Rectal smooth muscle tissue (tissue), 1 donor: Measurements from ENCODE around the gene TCHH.
"Not testable (repeated sequence)": the region's sequence is repeated elsewhere in the genome, so short reads cannot be mapped to it uniquely, and the experiment has no call there.

Experiments
- H3K27ac ChIP-seq: one replicate; pipeline ENCODE4 v1.7.0; 2013; ENCODE audit warnings: low read depth, low read length, inconsistent platforms
- H3K27me3 ChIP-seq: one replicate; pipeline ENCODE4 v1.7.0; 2013; ENCODE audit warnings: low read length; ENCODE audit not compliant: control insufficient read depth, insufficient read depth
- H3K36me3 ChIP-seq: one replicate; pipeline ENCODE4 v1.7.0; 2013; ENCODE audit warnings: low read length; ENCODE audit not compliant: control insufficient read depth, insufficient read depth
- H3K4me1 ChIP-seq: one replicate; pipeline ENCODE4 v1.7.0; 2013; ENCODE audit warnings: low read length; ENCODE audit not compliant: control insufficient read depth, insufficient read depth
- H3K4me3 ChIP-seq: one replicate; pipeline ENCODE4 v1.7.0; 2013; ENCODE audit warnings: low read length
- H3K9ac ChIP-seq: one replicate; pipeline ENCODE4 v1.7.0; 2013; ENCODE audit warnings: low read length

TCHH gene

GRCh38 chr1:152115344-152115743 lies at the start of gene TCHH:
TSS of gene TCHH (minus strand) at chr1:152115444. CDS start at chr1:152114080, 1,364 bp downstream.
- Histone ChIP-seq H3K27ac (no peak within 1 kb of the TSS), H3K27me3 (peaks cover 25% of the 10 kb centered on the region), H3K9ac (no peak within 1 kb of the TSS), H3K36me3 (no peaks in the 10 kb centered on the region), H3K4me3 (no peak within 1 kb of the TSS), H3K4me1 (peaks cover 6% of the 10 kb centered on the region)

GRCh38 chr1:152164517-152165136 lies 49.4 kb upstream of the TCHH start:
- H3K4me3 ChIP-seq: no peak overlapping the region
- H3K4me1 ChIP-seq: no peaks in the 10 kb centered on the region
- no peak overlapping the region for H3K27ac ChIP-seq
- H3K9ac ChIP-seq: no peak overlapping the region
- H3K36me3 ChIP-seq: no peaks in the 10 kb centered on the region
- no peaks in the 10 kb centered on the region for H3K27me3 ChIP-seq

GRCh38 chr1:152162792-152163463 lies 47.7 kb upstream of the TCHH start:
- Histone ChIP-seq H3K27ac (no peak overlapping the region), H3K4me3 (no peak overlapping the region), H3K27me3 (no peaks in the 10 kb centered on the region), H3K4me1 (no peaks in the 10 kb centered on the region), H3K9ac (no peak overlapping the region), H3K36me3 (no peaks in the 10 kb centered on the region)

GRCh38 chr1:152160576-152160975 lies 45.3 kb upstream of the TCHH start:
- Histone ChIP-seq H3K9ac (no peak overlapping the region), H3K27me3 (no peaks in the 10 kb centered on the region), H3K4me3 (no peak overlapping the region), H3K4me1 (no peaks in the 10 kb centered on the region), H3K36me3 (no peaks in the 10 kb centered on the region), H3K27ac (no peak overlapping the region)

- no peaks in the 10 kb centered on the region for H3K4me1 ChIP-seq
- H3K4me3 ChIP-seq: no peak within 1 kb of the TSS
- H3K27ac ChIP-seq: no peak within 1 kb of the TSS
- no peak within 1 kb of the TSS for H3K9ac ChIP-seq
- no peaks in the 10 kb centered on the region for H3K36me3 ChIP-seq
- H3K27me3 ChIP-seq: no peaks in the 10 kb centered on the region
Measured at GRCh38 chr1:152159144-152159543, 43.9 kb upstream of the TCHH start, which contains the start of gene RPTN. TSS of gene RPTN (minus strand) at chr1:152159228. CDS start at chr1:152157889, 1,339 bp downstream.

GRCh38 chr1:152153996-152154395 lies 38.8 kb upstream of the TCHH start:
- Histone ChIP-seq H3K4me1 (no peaks in the 10 kb centered on the region), H3K27ac (no peak overlapping the region), H3K9ac (no peak overlapping the region), H3K4me3 (no peak overlapping the region), H3K36me3 (no peaks in the 10 kb centered on the region), H3K27me3 (no peaks in the 10 kb centered on the region)

- no peak overlapping the region for H3K27ac ChIP-seq
- no peaks in the 10 kb centered on the region for H3K36me3 ChIP-seq
- no peak overlapping the region for H3K9ac ChIP-seq
- no peaks in the 10 kb centered on the region for H3K4me1 ChIP-seq
- H3K27me3 ChIP-seq: no peaks in the 10 kb centered on the region
- no peak overlapping the region for H3K4me3 ChIP-seq
Measured at GRCh38 chr1:152151646-152152045, 36.4 kb upstream of the TCHH start.

- Histone ChIP-seq H3K9ac (no peak overlapping the region), H3K4me3 (no peak overlapping the region), H3K36me3 (no peaks in the 10 kb centered on the region), H3K27ac (no peak overlapping the region), H3K4me1 (no peaks in the 10 kb centered on the region), H3K27me3 (no peaks in the 10 kb centered on the region)
Measured at GRCh38 chr1:152148981-152149380, 33.7 kb upstream of the TCHH start.

GRCh38 chr1:152148051-152148450 lies 32.8 kb upstream of the TCHH start:
- no peaks in the 10 kb centered on the region for H3K36me3 ChIP-seq
- H3K27ac ChIP-seq: no peak overlapping the region
- no peaks in the 10 kb centered on the region for H3K27me3 ChIP-seq
- no peak overlapping the region for H3K4me3 ChIP-seq
- no peaks in the 10 kb centered on the region for H3K4me1 ChIP-seq
- no peak overlapping the region for H3K9ac ChIP-seq

- Histone ChIP-seq H3K27me3 (no peaks in the 10 kb centered on the region), H3K9ac (no peak overlapping the region), H3K4me1 (no peaks in the 10 kb centered on the region), H3K27ac (no peak overlapping the region), H3K4me3 (no peak overlapping the region), H3K36me3 (no peaks in the 10 kb centered on the region)
Measured at GRCh38 chr1:152145769-152146168, 30.5 kb upstream of the TCHH start.

- not testable (repeated sequence) for H3K36me3 ChIP-seq, H3K27ac ChIP-seq, H3K4me1 ChIP-seq, H3K27me3 ChIP-seq, H3K9ac ChIP-seq, H3K4me3 ChIP-seq
Measured at GRCh38 chr1:152144674-152145183, 29.5 kb upstream of the TCHH start.

GRCh38 chr1:152143150-152143887 lies 28.1 kb upstream of the TCHH start:
- Histone ChIP-seq H3K36me3 (no peaks in the 10 kb centered on the region), H3K9ac (no peak overlapping the region), H3K27ac (no peak overlapping the region), H3K4me1 (no peaks in the 10 kb centered on the region), H3K4me3 (no peak overlapping the region), H3K27me3 (no peaks in the 10 kb centered on the region)
